K562 (cell line): ENCODE results near the gene MBOAT2. TPM values are rescaled to one million over a fixed set of nuclear protein-coding genes. Genes with fewer than 3 reads are reported as not detected.
A peak's percentile ranks its signal among the peaks of the same experiment; 100 is the strongest.

Source experiments
- AFF4 ChIP-seq: sonication (generic); formaldehyde crosslinking; IDR thresholded peaks from 2 replicates; pipeline ENCODE4 v1.8.0; 2023; ENCODE audit warnings: mild to moderate bottlenecking, missing genetic modification reagents
- ASH1L ChIP-seq: fragments of 450-650 bp; IDR thresholded peaks from 2 replicates; pipeline ENCODE4 v1.6.1; 2018; ENCODE audit warnings: borderline replicate concordance, mild to moderate bottlenecking, low read depth; ENCODE audit not compliant: partially characterized antibody
- DPF2 ChIP-seq: fragments of 450-650 bp; IDR thresholded peaks from 2 replicates; pipeline ENCODE4 v1.6.1; 2016
- ELF4 ChIP-seq: fragments of 450-650 bp; formaldehyde crosslinking; IDR thresholded peaks from 2 replicates; pipeline ENCODE4 v1.4.0; 2022; ENCODE audit warnings: missing genetic modification characterization
- EP400 ChIP-seq: fragments of 450-650 bp; IDR thresholded peaks from 2 replicates; pipeline ENCODE4 v1.6.1; 2017; ENCODE audit warnings: antibody characterized with exemption, mild to moderate bottlenecking, moderate library complexity
- EWSR1 ChIP-seq: fragments of 450-650 bp; IDR thresholded peaks from 2 replicates; pipeline ENCODE4 v1.6.1; 2018; ENCODE audit warnings: borderline replicate concordance, mild to moderate bottlenecking, low read depth, moderate library complexity; ENCODE audit not compliant: partially characterized antibody
- GTF2F1 ChIP-seq: IDR thresholded peaks from 2 replicates; pipeline ENCODE4 v1.6.1; 2011; ENCODE audit warnings: low read depth, low read length, improper control_type of control experiment
- HNRNPK ChIP-seq: fragments of 200-400 bp; formaldehyde crosslinking; IDR thresholded peaks from one replicate; pipeline ENCODE4 v1.6.1; 2018; ENCODE audit warnings: mild to moderate bottlenecking, low read depth, low read length; ENCODE audit not compliant: poor library complexity, severe bottlenecking
- HNRNPUL1 ChIP-seq: fragments of 200-400 bp; formaldehyde crosslinking; IDR thresholded peaks from 2 replicates; pipeline ENCODE4 v1.6.1; 2017; ENCODE audit warnings: low read length
- HOMEZ ChIP-seq: fragments of 250-450 bp; sonication (Bioruptor Pico); IDR thresholded peaks from 2 replicates; pipeline ENCODE4 v1.4.0; 2020; ENCODE audit warnings: mild to moderate bottlenecking, moderate library complexity
- MCM7 ChIP-seq, 2 experiments: fragments of 450-650 bp; IDR thresholded peaks; 2 replicates each; pipeline ENCODE4 v1.6.1; 2016 to 2018
- MEIS2 ChIP-seq: fragments of 450-650 bp; IDR thresholded peaks from 2 replicates; pipeline ENCODE4 v1.6.1; 2014; ENCODE audit warnings: mild to moderate bottlenecking; ENCODE audit not compliant: partially characterized antibody
- MTA1 ChIP-seq: fragments of 450-650 bp; IDR thresholded peaks from 2 replicates; pipeline ENCODE4 v1.6.1; 2017; ENCODE audit warnings: borderline replicate concordance
- SP2 ChIP-seq: IDR thresholded peaks from 2 replicates; pipeline ENCODE4 v1.6.1; 2011; ENCODE audit warnings: mild to moderate bottlenecking, low read depth, low read length, moderate library complexity; ENCODE audit not compliant: poor library complexity, severe bottlenecking; ENCODE audit errors: extremely low read depth
- TEAD4 ChIP-seq, 2 experiments: sonication (generic) in 1 of 2; formaldehyde crosslinking in 1 of 2; IDR thresholded peaks; 2 replicates each; pipeline versions ENCODE4 v1.6.1 to v1.8.0; 2012 to 2022; ENCODE audit warnings: borderline replicate concordance in 1 of 2, inconsistent platforms in 1 of 2, low read length in 1 of 2, mild to moderate bottlenecking in 1 of 2, missing genetic modification reagents in 1 of 2
- ZBTB34 ChIP-seq: fragments of 250-450 bp; sonication (Bioruptor Pico); IDR thresholded peaks from 2 replicates; pipeline ENCODE4 v1.8.0; 2021; ENCODE audit warnings: mild to moderate bottlenecking, moderate library complexity
- ZFP36 ChIP-seq: fragments of 150-350 bp; IDR thresholded peaks from 2 replicates; pipeline ENCODE4 v1.6.1; 2018; ENCODE audit warnings: low read length, low read depth; ENCODE audit not compliant: partially characterized antibody
- ZNF134 ChIP-seq: fragments of 250-450 bp; sonication (Bioruptor Pico); conservative IDR thresholded peaks from 2 replicates; pipeline ENCODE4 v1.4.0; 2020
- polyA plus RNA-seq, 8 experiments: library from polyadenylated mRNA; depleted of rRNA in 4 of 8; stranded (reverse) in 5 of 8; unstranded in 3 of 8; fragments of >200 nt; fragmentation: Nextera tagmentation in 2 of 8; fragmentation: Illumina TruSeq in 1 of 8; extraction: Ambion mirVana in 2 of 8; extraction: Trizol in 1 of 8; gene quantifications; 2 replicates each; pipeline versions ENCODE4 v1.2.1 to v1.2.3, GENCODE V29; 2011 to 2014; ENCODE audit warnings: inconsistent platforms in 1 of 8, missing spikeins in 1 of 8
- total RNA-seq, 7 experiments: library from RNA; depleted of rRNA in 6 of 7; stranded (reverse); fragments of >200 nt in 6 of 7; fragmentation: Illumina TruSeq in 2 of 7; extraction: Trizol in 2 of 7; gene quantifications; 2 replicates each; pipeline versions ENCODE4 v1.2.1 to v1.2.3, GENCODE V29; 2011 to 2021; ENCODE audit warnings: low replicate concordance in 1 of 7

The MBOAT2 gene
- total and polyA plus RNA-seq, 9 of the 15 experiments (the other 6 are each of a cell fraction or from before 2014, with no cell fraction given), result 8.4 to 122 (median 27.6) TPM

- TF ChIP-seq HOMEZ, result no peak
- no peak for TF ChIP-seq HNRNPK
- no peak for TF ChIP-seq EWSR1
- TF ChIP-seq ZNF134 (CRISPR knock-in tag), result no peak
- peak; percentile 47 for TF ChIP-seq TEAD4 (IDR thresholded peaks at IDR 0.05; ENCODE audit: low read length)
- no peak for TF ChIP-seq TEAD4 (CRISPR knock-in tag; IDR thresholded peaks at IDR 0.05; ENCODE audit: borderline replicate concordance)
- TF ChIP-seq MCM7 (IDR thresholded peaks at IDR 0.05), result no peak
- TF ChIP-seq EP400, result no peak
- TF ChIP-seq ZBTB34 (CRISPR knock-in tag), result no peak
- TF ChIP-seq MTA1, result no peak
- peak; percentile 35; the same call in 1 of the 2 replicates for TF ChIP-seq DPF2
- TF ChIP-seq ZFP36, result no peak
- peak; percentile 89 for TF ChIP-seq MEIS2
- no peak for TF ChIP-seq AFF4 (CRISPR knock-in tag)
- no peak for TF ChIP-seq ELF4 (CRISPR knock-in tag)
- no peak for TF ChIP-seq ASH1L
- TF ChIP-seq HNRNPUL1, result no peak
- TF ChIP-seq GTF2F1, result no peak
- no peak for TF ChIP-seq SP2
Observed at GRCh38 chr2:8934338-8934737, 69.1 kb downstream of the MBOAT2 start (continued).
